K562 (cell line): Measurements from ENCODE around the gene IPP. TPM values are rescaled to one million over a fixed set of nuclear protein-coding genes. Genes with fewer than 3 reads are reported as not detected.

Experiments
- CREBBP ChIP-seq: IDR thresholded peaks from one replicate; pipeline ENCODE4 v1.6.1; 2012; ENCODE audit warnings: low read depth, mild to moderate bottlenecking, control low read depth, inconsistent platforms, low read length
- EGR1 ChIP-seq: fragments of 450-650 bp; conservative IDR thresholded peaks from 2 replicates; pipeline ENCODE4 v1.6.1; 2017; ENCODE audit warnings: mild to moderate bottlenecking
- GATAD2B ChIP-seq: fragments of 450-650 bp; IDR thresholded peaks from 2 replicates; pipeline ENCODE4 v1.6.1; 2017; ENCODE audit warnings: mild to moderate bottlenecking, borderline replicate concordance
- HMG20B ChIP-seq: fragments of 250-450 bp; sonication (Bioruptor Pico); IDR thresholded peaks from 2 replicates; pipeline ENCODE4 v1.5.0; 2021; ENCODE audit warnings: mild to moderate bottlenecking
- MED1 ChIP-seq: sonication (generic); formaldehyde crosslinking; IDR thresholded peaks from 2 replicates; pipeline ENCODE4 v1.8.1; 2023; ENCODE audit warnings: missing genetic modification reagents, borderline replicate concordance
- RBM34 ChIP-seq: fragments of 200-400 bp; formaldehyde crosslinking; IDR thresholded peaks from 2 replicates; pipeline ENCODE4 v1.6.1; 2018; ENCODE audit warnings: low read length, borderline replicate concordance; ENCODE audit not compliant: insufficient read depth
- TBP ChIP-seq: optimal IDR thresholded peaks from 2 replicates; pipeline ENCODE3; 2011; ENCODE audit warnings: low read depth, low read length, improper control_type of control experiment
- TFAP4 ChIP-seq: sonication (generic); formaldehyde crosslinking; IDR thresholded peaks from 2 replicates; pipeline ENCODE4 v1.8.0; 2022; ENCODE audit warnings: missing genetic modification reagents, mild to moderate bottlenecking, moderate library complexity, borderline replicate concordance
- ZKSCAN1 ChIP-seq: fragments of 150-350 bp; IDR thresholded peaks from 2 replicates; pipeline ENCODE4 v1.6.1; 2016; ENCODE audit warnings: low read depth, low read length
- ZNF263 ChIP-seq: sonication (generic); formaldehyde crosslinking; IDR thresholded peaks from 2 replicates; pipeline ENCODE4 v1.8.0; 2022; ENCODE audit warnings: mild to moderate bottlenecking, missing genetic modification reagents, borderline replicate concordance
- ZNF398 ChIP-seq: fragments of 250-450 bp; sonication (Bioruptor Pico); IDR thresholded peaks from 2 replicates; pipeline ENCODE4 v1.8.0; 2021; ENCODE audit warnings: moderate library complexity, mild to moderate bottlenecking, inconsistent platforms
- ZNF586 ChIP-seq: fragments of 450-650 bp; formaldehyde crosslinking; conservative IDR thresholded peaks from 2 replicates; pipeline ENCODE4 v1.4.0; 2020; ENCODE audit warnings: mild to moderate bottlenecking, moderate library complexity
- ZNF655 ChIP-seq: fragments of 250-450 bp; sonication (Bioruptor Pico); IDR thresholded peaks from 2 replicates; pipeline ENCODE4 v1.5.0; 2021
- polyA plus RNA-seq, 8 experiments: library from polyadenylated mRNA; depleted of rRNA in 4 of 8; stranded (reverse) in 5 of 8; unstranded in 3 of 8; fragments of >200 nt; fragmentation: Nextera tagmentation in 2 of 8; fragmentation: Illumina TruSeq in 1 of 8; extraction: Ambion mirVana in 2 of 8; extraction: Trizol in 1 of 8; gene quantifications; 2 replicates each; pipeline versions ENCODE4 v1.2.1 to v1.2.3, GENCODE V29; 2011 to 2014; ENCODE audit warnings: inconsistent platforms in 1 of 8, missing spikeins in 1 of 8
- total RNA-seq, 7 experiments: library from RNA; depleted of rRNA in 6 of 7; stranded (reverse); fragments of >200 nt in 6 of 7; fragmentation: Illumina TruSeq in 2 of 7; extraction: Trizol in 2 of 7; gene quantifications; 2 replicates each; pipeline versions ENCODE4 v1.2.1 to v1.2.3, GENCODE V29; 2011 to 2021; ENCODE audit warnings: low replicate concordance in 1 of 7
- TF ChIP-seq, protein P1 (sequence below): fragments of 450-650 bp; formaldehyde crosslinking; IDR thresholded peaks from 2 replicates; pipeline ENCODE4 v1.4.0; 2020; ENCODE audit warnings: mild to moderate bottlenecking
- TF ChIP-seq, protein P2 (sequence below): fragments of 250-450 bp; sonication (Bioruptor Pico); IDR thresholded peaks from 2 replicates; pipeline ENCODE4 v1.4.0; 2020; ENCODE audit warnings: mild to moderate bottlenecking, moderate library complexity

Gene IPP
- total and polyA plus RNA-seq, 9 of the 15 experiments (the other 6 are each of a cell fraction or from before 2014, with no cell fraction given) = 6.9 to 15.1 (median 9.7) TPM

- TF ChIP-seq ZNF263 (CRISPR knock-in tag) (no peak), ZNF586 (CRISPR knock-in tag) (no peak), ZKSCAN1 (no peak), ZNF655 (CRISPR knock-in tag) (no peak), MED1 (CRISPR knock-in tag) (no peak), GATAD2B (0 out of 2 replicates have a peak, but pooled peaks have one; percentile 35), TBP (peak; percentile 52), RBM34 (no peak), TFAP4 (no peak), ZNF398 (CRISPR knock-in tag) (no peak), CREBBP (no peak), HMG20B (no peak), EGR1 (no peak)
- TF ChIP-seq, protein P1, sequence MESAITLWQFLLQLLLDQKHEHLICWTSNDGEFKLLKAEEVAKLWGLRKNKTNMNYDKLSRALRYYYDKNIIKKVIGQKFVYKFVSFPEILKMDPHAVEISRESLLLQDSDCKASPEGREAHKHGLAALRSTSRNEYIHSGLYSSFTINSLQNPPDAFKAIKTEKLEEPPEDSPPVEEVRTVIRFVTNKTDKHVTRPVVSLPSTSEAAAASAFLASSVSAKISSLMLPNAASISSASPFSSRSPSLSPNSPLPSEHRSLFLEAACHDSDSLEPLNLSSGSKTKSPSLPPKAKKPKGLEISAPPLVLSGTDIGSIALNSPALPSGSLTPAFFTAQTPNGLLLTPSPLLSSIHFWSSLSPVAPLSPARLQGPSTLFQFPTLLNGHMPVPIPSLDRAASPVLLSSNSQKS (CRISPR knock-in tag) = no peak
- TF ChIP-seq, protein P2, sequence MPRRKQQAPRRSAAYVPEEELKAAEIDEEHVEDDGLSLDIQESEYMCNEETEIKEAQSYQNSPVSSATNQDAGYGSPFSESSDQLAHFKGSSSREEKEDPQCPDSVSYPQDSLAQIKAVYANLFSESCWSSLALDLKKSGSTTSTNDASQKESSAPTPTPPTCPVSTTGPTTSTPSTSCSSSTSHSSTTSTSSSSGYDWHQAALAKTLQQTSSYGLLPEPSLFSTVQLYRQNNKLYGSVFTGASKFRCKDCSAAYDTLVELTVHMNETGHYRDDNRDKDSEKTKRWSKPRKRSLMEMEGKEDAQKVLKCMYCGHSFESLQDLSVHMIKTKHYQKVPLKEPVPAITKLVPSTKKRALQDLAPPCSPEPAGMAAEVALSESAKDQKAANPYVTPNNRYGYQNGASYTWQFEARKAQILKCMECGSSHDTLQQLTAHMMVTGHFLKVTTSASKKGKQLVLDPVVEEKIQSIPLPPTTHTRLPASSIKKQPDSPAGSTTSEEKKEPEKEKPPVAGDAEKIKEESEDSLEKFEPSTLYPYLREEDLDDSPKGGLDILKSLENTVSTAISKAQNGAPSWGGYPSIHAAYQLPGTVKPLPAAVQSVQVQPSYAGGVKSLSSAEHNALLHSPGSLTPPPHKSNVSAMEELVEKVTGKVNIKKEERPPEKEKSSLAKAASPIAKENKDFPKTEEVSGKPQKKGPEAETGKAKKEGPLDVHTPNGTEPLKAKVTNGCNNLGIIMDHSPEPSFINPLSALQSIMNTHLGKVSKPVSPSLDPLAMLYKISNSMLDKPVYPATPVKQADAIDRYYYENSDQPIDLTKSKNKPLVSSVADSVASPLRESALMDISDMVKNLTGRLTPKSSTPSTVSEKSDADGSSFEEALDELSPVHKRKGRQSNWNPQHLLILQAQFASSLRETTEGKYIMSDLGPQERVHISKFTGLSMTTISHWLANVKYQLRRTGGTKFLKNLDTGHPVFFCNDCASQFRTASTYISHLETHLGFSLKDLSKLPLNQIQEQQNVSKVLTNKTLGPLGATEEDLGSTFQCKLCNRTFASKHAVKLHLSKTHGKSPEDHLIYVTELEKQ = no peak
These were observed 3.0 kb upstream of the IPP start (continued) for GRCh38 chr1:45753248-45754037.
